Measurements from ENCODE around the gene TMEM184C. TPM values are rescaled to one million over a fixed set of nuclear protein-coding genes. Genes with fewer than 3 reads are reported as not detected.
A peak's percentile ranks its signal among the peaks of the same experiment; 100 is the strongest.

TMEM184C gene
- total and polyA plus RNA-seq, 2 donors (not counting 1 experiment from before 2014, with no cell fraction given) = 30.6 to 34.3 TPM

DNA sequence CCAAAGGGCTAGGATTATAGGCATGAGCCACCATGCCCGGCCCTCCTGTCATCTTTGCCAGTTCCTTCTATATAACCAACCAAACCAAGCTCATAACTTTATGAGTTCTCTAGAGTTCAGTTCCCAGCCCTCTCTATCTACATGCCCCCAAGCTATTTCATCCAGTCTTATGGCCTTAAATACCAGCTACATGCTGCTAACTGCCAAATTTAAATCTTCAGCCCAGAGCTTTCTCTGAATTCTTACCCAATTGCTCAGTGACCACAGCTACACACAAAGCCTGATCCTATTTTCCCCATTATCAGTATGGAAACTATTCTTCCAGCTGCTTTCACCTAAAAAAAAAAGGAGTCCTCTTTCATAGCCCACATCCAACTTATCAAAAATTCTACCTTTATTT lies 23.1 kb downstream of the TMEM184C start:
- Histone ChIP-seq H3K36me3 (ENCODE audit: control insufficient read depth, insufficient read depth, low read length) (peaks cover 3% of the 10 kb centered on the region), H3K27ac (ENCODE audit: insufficient read depth, low read length) (no peak overlapping the region), H3K9me3 (ENCODE audit: control insufficient read depth, insufficient read depth, low read depth, low read length) (no peaks in the 10 kb centered on the region), H3K4me2 (ENCODE audit: extremely low read depth, insufficient read depth, low read length) (no peak overlapping the region), H4K20me1 (ENCODE audit: control insufficient read depth, extremely low read depth, insufficient read depth, low read length) (no peaks in the 10 kb centered on the region), H3K27me3 (ENCODE audit: control insufficient read depth, insufficient read depth, low read length) (no peaks in the 10 kb centered on the region), H3K9ac (ENCODE audit: insufficient read depth, low read length) (no peak overlapping the region), H3K79me2 (ENCODE audit: control insufficient read depth, insufficient read depth, low read length) (no peaks in the 10 kb centered on the region), H3K4me3 (replicated peaks in 1 of 4; ENCODE audit: control extremely low read depth in 1 of 4, insufficient read depth in 1 of 4, low read depth in 3 of 4, low read length in 4 of 4) (no peak overlapping the region), H3K4me1 (ENCODE audit: control insufficient read depth, extremely low read depth, insufficient read depth, low read length) (no peaks in the 10 kb centered on the region), H2AFZ (ENCODE audit: low read length) (no peak overlapping the region)
- DNase-seq (ENCODE audit: low read depth in 2 of 2) = peak in 1 of 2 donors; percentile 66
- TF ChIP-seq CTCF (conservative IDR thresholded peaks at IDR 0.05 in 1 of 2, IDR thresholded peaks at IDR 0.05 in 1 of 2; ENCODE audit: low read depth in 1 of 2, low read length in 2 of 2) = no peak
- TF ChIP-seq EZH2 (IDR thresholded peaks at IDR 0.05; ENCODE audit: low read length, missing control alignments) = no peak

- TF ChIP-seq CTCF (conservative IDR thresholded peaks at IDR 0.05 in 1 of 2, IDR thresholded peaks at IDR 0.05 in 1 of 2; ENCODE audit: low read depth in 1 of 2, low read length in 2 of 2) (no peak), EZH2 (IDR thresholded peaks at IDR 0.05; ENCODE audit: low read length, missing control alignments) (no peak)
- Histone ChIP-seq H3K9ac (ENCODE audit: insufficient read depth, low read length) (no peak overlapping the region), H3K27ac (ENCODE audit: insufficient read depth, low read length) (no peak overlapping the region), H3K36me3 (ENCODE audit: control insufficient read depth, insufficient read depth, low read length) (peaks cover 3% of the 10 kb centered on the region), H3K79me2 (ENCODE audit: control insufficient read depth, insufficient read depth, low read length) (no peaks in the 10 kb centered on the region), H3K9me3 (ENCODE audit: control insufficient read depth, insufficient read depth, low read depth, low read length) (no peaks in the 10 kb centered on the region), H3K4me2 (ENCODE audit: extremely low read depth, insufficient read depth, low read length) (no peak overlapping the region), H2AFZ (ENCODE audit: low read length) (no peak overlapping the region), H3K27me3 (ENCODE audit: control insufficient read depth, insufficient read depth, low read length) (no peaks in the 10 kb centered on the region), H3K4me1 (ENCODE audit: control insufficient read depth, extremely low read depth, insufficient read depth, low read length) (no peaks in the 10 kb centered on the region), H4K20me1 (ENCODE audit: control insufficient read depth, extremely low read depth, insufficient read depth, low read length) (no peaks in the 10 kb centered on the region), H3K4me3 (replicated peaks in 1 of 4; ENCODE audit: control extremely low read depth in 1 of 4, insufficient read depth in 1 of 4, low read depth in 3 of 4, low read length in 4 of 4) (no peak overlapping the region)
- DNase-seq (ENCODE audit: low read depth in 2 of 2) = no peak
These were observed 26.4 kb downstream of the TMEM184C start for GRCh38 chr4:147643616-147644015.

- H3K27ac ChIP-seq (ENCODE audit: insufficient read depth, low read length) = no peak overlapping the region
- no peak for DNase-seq (ENCODE audit: low read depth in 2 of 2)
- no peaks in the 10 kb centered on the region for H3K79me2 ChIP-seq (ENCODE audit: control insufficient read depth, insufficient read depth, low read length)
- TF ChIP-seq EZH2 (IDR thresholded peaks at IDR 0.05; ENCODE audit: low read length, missing control alignments) (no peak), CTCF (conservative IDR thresholded peaks at IDR 0.05 in 1 of 2, IDR thresholded peaks at IDR 0.05 in 1 of 2; ENCODE audit: low read depth in 1 of 2, low read length in 2 of 2) (no peak)
- no peaks in the 10 kb centered on the region for H3K4me1 ChIP-seq (ENCODE audit: control insufficient read depth, extremely low read depth, insufficient read depth, low read length)
- H3K4me3 ChIP-seq (replicated peaks in 1 of 4; ENCODE audit: control extremely low read depth in 1 of 4, insufficient read depth in 1 of 4, low read depth in 3 of 4, low read length in 4 of 4) = no peak overlapping the region
- H4K20me1 ChIP-seq (ENCODE audit: control insufficient read depth, extremely low read depth, insufficient read depth, low read length) = no peaks in the 10 kb centered on the region
- H3K9me3 ChIP-seq (ENCODE audit: control insufficient read depth, insufficient read depth, low read depth, low read length) = no peaks in the 10 kb centered on the region
- H2AFZ ChIP-seq (ENCODE audit: low read length) = no peak overlapping the region
- H3K4me2 ChIP-seq (ENCODE audit: extremely low read depth, insufficient read depth, low read length) = no peak overlapping the region
- no peaks in the 10 kb centered on the region for H3K27me3 ChIP-seq (ENCODE audit: control insufficient read depth, insufficient read depth, low read length)
- no peak overlapping the region for H3K9ac ChIP-seq (ENCODE audit: insufficient read depth, low read length)
- peaks cover 3% of the 10 kb centered on the region for H3K36me3 ChIP-seq (ENCODE audit: control insufficient read depth, insufficient read depth, low read length)
These were observed 27.3 kb downstream of the TMEM184C start for GRCh38 chr4:147644471-147644870.
